Erythroblast (primary cell): ENCODE measurements around the gene TGFBR1.

ENCODE experiments used
- GATA1 ChIP-seq: IDR thresholded peaks from 2 replicates; pipeline ENCODE4 v1.6.1; 2011; ENCODE audit warnings: low read depth, mild to moderate bottlenecking, control low read depth, low read length, moderate library complexity
- POLR2A ChIP-seq: IDR thresholded peaks from 2 replicates; pipeline ENCODE4 v1.6.1; 2011; ENCODE audit warnings: mild to moderate bottlenecking, low read length

DNA sequence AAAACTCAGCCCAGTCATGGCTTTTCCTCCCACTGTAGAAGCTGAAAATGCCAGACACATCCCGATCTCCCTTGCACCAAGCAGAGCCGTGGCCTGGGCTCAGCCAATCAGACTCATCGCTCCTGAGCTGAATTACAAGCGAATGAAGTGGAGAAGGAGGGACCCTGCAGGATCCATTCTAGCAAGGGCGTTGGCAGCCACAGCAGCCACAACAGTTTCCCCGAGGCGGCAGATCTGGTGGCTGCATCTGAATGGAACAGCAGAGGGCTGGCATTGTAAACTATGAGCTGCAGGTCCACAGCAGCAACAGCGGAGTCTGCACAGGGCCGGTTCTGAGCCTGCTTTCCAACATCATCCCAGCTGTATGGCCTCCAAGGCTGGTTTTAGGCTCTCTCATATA lies 93.1 kb downstream of the TGFBR1 start:
- no peak for TF ChIP-seq POLR2A
- TF ChIP-seq GATA1: no peak
